Measurements from ENCODE around the gene CLDN5. TPM values are rescaled to one million over a fixed set of nuclear protein-coding genes. Genes with fewer than 3 reads are reported as not detected.

The CLDN5 gene
- total and polyA plus RNA-seq, 2 experiments from 2014 or later, result 2.0 to 3.2 TPM

- no peak for TF ChIP-seq POLR2AphosphoS5 (IDR thresholded peaks at IDR 0.05; ENCODE audit: low read depth)
- TF ChIP-seq NANOG (IDR thresholded peaks at IDR 0.05; ENCODE audit: borderline replicate concordance), result no peak
- no peak for TF ChIP-seq EZH2phosphoT487 (IDR thresholded peaks at IDR 0.05; ENCODE audit: unreplicated experiment)
- no peak for TF ChIP-seq ZNF462 (CRISPR knock-in tag; IDR thresholded peaks at IDR 0.05)
- TF ChIP-seq JUNB (IDR thresholded peaks at IDR 0.05; ENCODE audit: unreplicated experiment), result no peak
- TF ChIP-seq, protein P1, sequence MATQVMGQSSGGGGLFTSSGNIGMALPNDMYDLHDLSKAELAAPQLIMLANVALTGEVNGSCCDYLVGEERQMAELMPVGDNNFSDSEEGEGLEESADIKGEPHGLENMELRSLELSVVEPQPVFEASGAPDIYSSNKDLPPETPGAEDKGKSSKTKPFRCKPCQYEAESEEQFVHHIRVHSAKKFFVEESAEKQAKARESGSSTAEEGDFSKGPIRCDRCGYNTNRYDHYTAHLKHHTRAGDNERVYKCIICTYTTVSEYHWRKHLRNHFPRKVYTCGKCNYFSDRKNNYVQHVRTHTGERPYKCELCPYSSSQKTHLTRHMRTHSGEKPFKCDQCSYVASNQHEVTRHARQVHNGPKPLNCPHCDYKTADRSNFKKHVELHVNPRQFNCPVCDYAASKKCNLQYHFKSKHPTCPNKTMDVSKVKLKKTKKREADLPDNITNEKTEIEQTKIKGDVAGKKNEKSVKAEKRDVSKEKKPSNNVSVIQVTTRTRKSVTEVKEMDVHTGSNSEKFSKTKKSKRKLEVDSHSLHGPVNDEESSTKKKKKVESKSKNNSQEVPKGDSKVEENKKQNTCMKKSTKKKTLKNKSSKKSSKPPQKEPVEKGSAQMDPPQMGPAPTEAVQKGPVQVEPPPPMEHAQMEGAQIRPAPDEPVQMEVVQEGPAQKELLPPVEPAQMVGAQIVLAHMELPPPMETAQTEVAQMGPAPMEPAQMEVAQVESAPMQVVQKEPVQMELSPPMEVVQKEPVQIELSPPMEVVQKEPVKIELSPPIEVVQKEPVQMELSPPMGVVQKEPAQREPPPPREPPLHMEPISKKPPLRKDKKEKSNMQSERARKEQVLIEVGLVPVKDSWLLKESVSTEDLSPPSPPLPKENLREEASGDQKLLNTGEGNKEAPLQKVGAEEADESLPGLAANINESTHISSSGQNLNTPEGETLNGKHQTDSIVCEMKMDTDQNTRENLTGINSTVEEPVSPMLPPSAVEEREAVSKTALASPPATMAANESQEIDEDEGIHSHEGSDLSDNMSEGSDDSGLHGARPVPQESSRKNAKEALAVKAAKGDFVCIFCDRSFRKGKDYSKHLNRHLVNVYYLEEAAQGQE (IDR thresholded peaks at IDR 0.05; ENCODE audit: unreplicated experiment), result no peak
- TF ChIP-seq CREB1 (CRISPR knock-in tag; IDR thresholded peaks at IDR 0.05; ENCODE audit: low read depth), result no peak
- TF ChIP-seq, protein P2, sequence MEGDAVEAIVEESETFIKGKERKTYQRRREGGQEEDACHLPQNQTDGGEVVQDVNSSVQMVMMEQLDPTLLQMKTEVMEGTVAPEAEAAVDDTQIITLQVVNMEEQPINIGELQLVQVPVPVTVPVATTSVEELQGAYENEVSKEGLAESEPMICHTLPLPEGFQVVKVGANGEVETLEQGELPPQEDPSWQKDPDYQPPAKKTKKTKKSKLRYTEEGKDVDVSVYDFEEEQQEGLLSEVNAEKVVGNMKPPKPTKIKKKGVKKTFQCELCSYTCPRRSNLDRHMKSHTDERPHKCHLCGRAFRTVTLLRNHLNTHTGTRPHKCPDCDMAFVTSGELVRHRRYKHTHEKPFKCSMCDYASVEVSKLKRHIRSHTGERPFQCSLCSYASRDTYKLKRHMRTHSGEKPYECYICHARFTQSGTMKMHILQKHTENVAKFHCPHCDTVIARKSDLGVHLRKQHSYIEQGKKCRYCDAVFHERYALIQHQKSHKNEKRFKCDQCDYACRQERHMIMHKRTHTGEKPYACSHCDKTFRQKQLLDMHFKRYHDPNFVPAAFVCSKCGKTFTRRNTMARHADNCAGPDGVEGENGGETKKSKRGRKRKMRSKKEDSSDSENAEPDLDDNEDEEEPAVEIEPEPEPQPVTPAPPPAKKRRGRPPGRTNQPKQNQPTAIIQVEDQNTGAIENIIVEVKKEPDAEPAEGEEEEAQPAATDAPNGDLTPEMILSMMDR (conservative IDR thresholded peaks at IDR 0.05; ENCODE audit: low read depth in 2 of 2), result no peak
- no peak for TF ChIP-seq ZNF331 (CRISPR knock-in tag; IDR thresholded peaks at IDR 0.05; ENCODE audit: low read depth)
- TF ChIP-seq EZH2 (IDR thresholded peaks at IDR 0.05; ENCODE audit: low read depth, unreplicated experiment), result no peak
- TF ChIP-seq ZNF114 (CRISPR knock-in tag; IDR thresholded peaks at IDR 0.05), result no peak
- TF ChIP-seq, protein P3, sequence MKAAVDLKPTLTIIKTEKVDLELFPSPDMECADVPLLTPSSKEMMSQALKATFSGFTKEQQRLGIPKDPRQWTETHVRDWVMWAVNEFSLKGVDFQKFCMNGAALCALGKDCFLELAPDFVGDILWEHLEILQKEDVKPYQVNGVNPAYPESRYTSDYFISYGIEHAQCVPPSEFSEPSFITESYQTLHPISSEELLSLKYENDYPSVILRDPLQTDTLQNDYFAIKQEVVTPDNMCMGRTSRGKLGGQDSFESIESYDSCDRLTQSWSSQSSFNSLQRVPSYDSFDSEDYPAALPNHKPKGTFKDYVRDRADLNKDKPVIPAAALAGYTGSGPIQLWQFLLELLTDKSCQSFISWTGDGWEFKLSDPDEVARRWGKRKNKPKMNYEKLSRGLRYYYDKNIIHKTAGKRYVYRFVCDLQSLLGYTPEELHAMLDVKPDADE (IDR thresholded peaks at IDR 0.05), result no peak
- TF ChIP-seq STAT1 (IDR thresholded peaks at IDR 0.05; ENCODE audit: unreplicated experiment), result no peak
- no peaks in the 10 kb centered on the region for H4K20me1 ChIP-seq (replicated peaks; ENCODE audit: insufficient read depth)
- Mint-ChIP-seq H3K9me3 (peaks cover 2% of the 10 kb centered on the region; the same call in 1 of the 3 replicates), H3K27ac (no peak overlapping the region), H3K4me1 (peaks cover 7% of the 10 kb centered on the region), H3K27me3 (ENCODE audit: insufficient read depth, low read depth, poor library complexity) (no peaks in the 10 kb centered on the region), H3K36me3 (ENCODE audit: low read depth) (no peaks in the 10 kb centered on the region), H3K4me3 (no peak overlapping the region)
- no peak overlapping the region; the same call in 1 of the 2 replicates for H2AFZ ChIP-seq
- H3F3A ChIP-seq (replicated peaks; ENCODE audit: low read depth), result no peaks in the 10 kb centered on the region
- H3K79me2 ChIP-seq (replicated peaks; ENCODE audit: insufficient read depth), result no peaks in the 10 kb centered on the region
- H3K4me3 ChIP-seq, result no peak overlapping the region
- H3K36me3 ChIP-seq (ENCODE audit: insufficient read depth), result no peaks in the 10 kb centered on the region
- no peaks in the 10 kb centered on the region; the same call in 1 of the 2 replicates for H3K4me1 ChIP-seq (ENCODE audit: insufficient read depth)
- DNase-seq (ENCODE audit: low spot score) (no peak), ATAC-seq (no peak)
- H3K9me2 ChIP-seq (ENCODE audit: insufficient read depth), result no peaks in the 10 kb centered on the region
- H3K27me3 ChIP-seq (ENCODE audit: insufficient read depth), result no peaks in the 10 kb centered on the region
- H3K27ac ChIP-seq (ENCODE audit: low read depth), result no peak overlapping the region
- no peak overlapping the region for H3K4me2 ChIP-seq
Observed at GRCh38 chr22:19555651-19556050, 31.4 kb upstream of the CLDN5 start.
